Measurements from ENCODE around the gene FNBP1. TPM values are rescaled to one million over a fixed set of nuclear protein-coding genes. Genes with fewer than 3 reads are reported as not detected.

FNBP1 gene
- 76.6 TPM for total RNA-seq

- DNase-seq: peak; percentile 70
Measured at GRCh38 chr9:130042885-130043653, at the start of gene FNBP1. TSS of gene FNBP1 (minus strand) at chr9:130043189. CDS start at chr9:130042975, 214 bp downstream.

- DNase-seq: no peak
Measured at GRCh38 chr9:130090915-130091314, 47.9 kb upstream of the FNBP1 start.

DNA sequence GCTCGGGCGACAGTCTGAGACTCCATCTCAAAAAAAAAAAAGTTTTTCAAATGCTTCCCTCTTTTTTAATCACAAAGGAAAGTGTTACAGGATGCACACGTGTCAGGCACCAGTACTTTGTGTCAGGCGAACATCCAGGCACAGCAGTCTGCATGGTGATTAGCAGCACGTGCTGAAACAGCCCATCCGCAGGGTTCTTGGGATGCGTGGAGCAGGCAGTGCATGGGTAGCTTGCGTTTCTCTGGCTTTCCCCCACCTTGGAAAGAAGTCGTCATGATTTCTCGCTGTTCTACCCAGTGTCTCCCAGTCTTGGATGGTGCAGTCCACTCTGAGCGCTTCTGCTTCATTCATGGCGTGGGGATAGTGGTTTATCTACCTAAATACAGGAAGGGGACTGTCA, 46.2 kb upstream of the FNBP1 start:
- no peak for DNase-seq

- DNase-seq: no peak
Measured at GRCh38 chr9:130088051-130088450, 45.1 kb upstream of the FNBP1 start.

GRCh38 chr9:130084337-130084736, 41.3 kb upstream of the FNBP1 start:
- DNase-seq: no peak

GRCh38 chr9:130078547-130078946, 35.6 kb upstream of the FNBP1 start:
- DNase-seq: no peak

DNA sequence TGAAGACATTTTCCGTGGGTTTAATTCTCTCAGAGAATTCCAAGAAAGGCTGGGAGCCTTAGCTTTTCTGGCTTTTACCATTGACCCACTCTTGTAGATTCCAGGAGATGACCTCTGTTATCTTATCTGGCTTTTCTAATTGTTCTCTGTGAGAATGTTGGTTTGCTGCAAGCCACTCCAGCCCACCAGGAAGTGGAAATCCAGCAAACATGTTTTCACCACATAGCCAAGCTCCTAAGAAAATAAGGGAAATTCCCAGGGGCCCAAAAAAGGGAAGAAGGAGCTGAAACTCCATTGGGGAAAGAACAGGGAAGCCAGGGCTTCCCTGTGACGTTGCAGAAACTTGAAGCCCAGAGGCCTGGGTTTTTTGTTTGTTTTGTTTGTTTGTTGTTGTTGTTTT, 30.4 kb upstream of the FNBP1 start:
- peak; percentile 28 for DNase-seq

- DNase-seq: no peak
Measured at GRCh38 chr9:130072515-130073235, 29.7 kb upstream of the FNBP1 start.

DNA sequence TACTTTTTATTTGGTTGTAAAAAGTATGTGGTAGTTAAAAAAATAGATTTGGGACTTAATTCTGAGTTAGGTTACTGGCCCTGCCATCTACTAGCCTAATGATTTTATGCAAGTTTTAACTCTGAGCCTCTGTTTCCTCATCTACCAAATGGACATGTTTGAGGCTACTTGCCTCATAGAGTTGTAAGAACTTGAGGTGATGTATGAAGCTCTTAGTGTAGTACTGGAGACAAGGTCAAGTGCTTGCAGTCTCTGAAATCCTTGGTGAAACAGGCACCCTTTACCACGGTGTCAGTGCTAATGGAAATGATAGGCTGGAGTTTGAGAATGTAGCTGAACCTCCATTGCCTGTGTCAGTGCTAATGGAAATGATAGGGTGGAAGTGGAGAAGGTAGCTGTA, 26.1 kb upstream of the FNBP1 start:
- no peak for DNase-seq

DNA sequence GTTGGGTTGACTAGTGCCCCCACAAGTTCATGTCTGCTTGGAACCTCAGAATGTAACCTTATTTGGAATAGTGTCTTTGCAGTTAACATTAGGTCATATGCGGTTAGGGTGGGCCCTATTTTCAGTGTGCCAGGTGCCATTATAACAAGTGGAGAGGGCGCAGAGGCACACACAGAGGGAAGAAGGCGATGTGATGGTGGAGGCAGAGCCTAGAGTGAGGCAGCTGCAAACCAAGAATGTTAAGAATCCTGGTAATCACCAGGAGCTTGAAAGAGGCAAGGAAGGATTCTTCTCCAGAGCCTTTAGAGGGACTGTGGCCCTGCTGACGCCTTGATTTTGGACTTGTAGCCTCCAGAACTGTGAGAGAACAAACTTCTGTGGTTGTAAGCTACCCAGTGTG, 21.6 kb upstream of the FNBP1 start:
- no peak for DNase-seq

GRCh38 chr9:130062750-130063149, 19.8 kb upstream of the FNBP1 start:
- no peak for DNase-seq

DNA sequence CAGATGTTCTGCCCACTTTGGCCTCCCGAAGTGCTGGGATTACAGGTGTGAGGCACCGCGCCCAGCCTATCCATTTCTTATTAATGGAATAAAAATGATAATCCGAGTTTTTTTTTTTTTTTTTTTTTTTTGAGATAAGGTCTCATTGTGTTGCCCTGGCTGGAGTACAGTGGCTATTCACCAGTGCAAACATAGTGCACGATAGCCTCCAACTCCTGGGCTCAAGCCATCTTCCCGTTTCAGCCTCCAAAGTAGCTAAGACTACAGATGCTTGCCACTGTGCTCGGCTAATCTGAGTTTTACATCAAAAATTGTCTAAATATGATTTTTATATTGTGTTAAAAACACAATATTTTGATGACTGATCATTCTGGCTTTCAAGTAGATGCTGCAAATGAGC, 17.3 kb upstream of the FNBP1 start:
- DNase-seq: no peak

GRCh38 chr9:130058887-130059286, 15.9 kb upstream of the FNBP1 start:
- DNase-seq: no peak

DNA sequence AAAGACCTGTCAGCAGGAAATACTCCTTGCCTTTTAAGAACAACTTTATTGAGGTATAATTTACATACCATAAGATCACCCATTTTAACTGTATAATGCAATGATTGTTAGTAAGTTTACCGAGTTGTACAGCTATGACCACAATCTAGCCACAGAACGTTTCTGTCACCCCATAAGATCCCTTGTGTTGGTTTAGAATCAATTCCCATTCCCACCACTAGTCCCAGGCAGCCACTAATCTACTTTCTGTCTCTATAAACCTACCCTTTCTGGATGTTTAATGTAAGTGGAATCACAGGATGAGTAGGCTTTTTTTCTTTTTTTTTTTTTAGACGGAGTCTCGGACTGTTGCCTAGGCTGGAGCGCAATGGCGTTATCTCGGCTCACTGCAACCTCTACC, 15.2 kb upstream of the FNBP1 start:
- no peak for DNase-seq

DNA sequence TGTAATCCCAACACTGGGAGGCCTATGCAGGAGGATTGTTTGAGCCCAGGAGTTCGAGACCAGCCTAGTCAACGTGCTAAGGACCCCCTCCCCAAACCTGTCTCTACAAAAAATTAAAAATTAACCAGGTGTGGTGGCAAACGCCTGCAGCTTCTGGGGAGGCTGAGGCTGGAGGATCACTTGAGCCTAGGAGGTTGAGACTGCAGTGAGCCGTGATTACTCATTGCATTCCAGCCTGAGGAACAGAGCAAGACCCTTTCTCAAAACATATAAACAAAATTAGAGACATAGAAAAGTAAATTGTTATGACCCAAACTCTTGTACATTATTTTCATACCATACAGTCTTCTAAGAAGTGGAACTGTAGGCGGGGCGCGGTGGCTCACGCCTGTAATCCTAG, 11.8 kb upstream of the FNBP1 start:
- DNase-seq: no peak

- DNase-seq: no peak
Measured at GRCh38 chr9:130054325-130054786, 11.4 kb upstream of the FNBP1 start.

DNA sequence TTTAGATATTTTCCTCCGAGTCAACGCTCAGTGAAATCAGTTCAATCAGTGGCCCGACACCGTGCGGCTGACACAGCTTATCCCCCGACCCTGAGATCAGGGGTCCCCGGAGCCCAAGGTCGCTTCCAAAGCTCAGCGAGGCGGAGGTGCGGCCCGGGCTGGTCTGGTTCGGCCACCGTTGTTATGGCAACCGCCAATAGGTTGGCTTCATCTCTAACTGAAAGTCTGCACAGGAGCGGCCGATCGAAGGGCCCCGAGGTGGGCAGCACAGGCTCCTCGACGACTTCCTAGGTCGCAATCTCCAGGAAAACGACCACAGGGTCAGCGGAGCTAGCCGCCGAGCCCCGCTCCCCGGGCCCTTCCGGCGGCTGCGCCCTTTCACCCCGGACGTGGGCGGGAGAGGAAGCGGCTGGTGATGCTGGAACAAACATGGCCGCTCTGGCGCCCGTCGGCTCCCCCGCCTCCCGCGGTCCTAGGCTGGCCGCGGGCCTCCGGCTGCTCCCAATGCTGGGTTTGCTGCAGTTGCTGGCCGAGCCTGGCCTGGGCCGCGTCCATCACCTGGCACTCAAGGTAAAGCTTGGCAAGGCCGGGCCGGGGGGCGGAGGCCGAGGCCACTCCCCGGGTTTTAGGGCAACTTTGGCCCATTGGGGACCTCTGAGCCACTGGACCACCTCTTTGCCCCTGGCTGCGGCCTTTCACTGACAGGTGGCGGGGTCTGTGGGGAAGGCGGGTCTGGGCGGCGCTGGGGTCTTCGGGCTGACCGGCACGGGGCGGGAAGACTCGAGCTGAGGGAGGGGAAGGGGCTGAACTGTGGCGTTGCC, 10.7 kb upstream of the FNBP1 start, which contains the start of gene GPR107:
Gene GPR107 (plus strand): TSS at position 403 of the 821 bp plus-strand sequence. CDS start 27 bp downstream, at position 430.
- DNase-seq: peak; percentile 51

DNA sequence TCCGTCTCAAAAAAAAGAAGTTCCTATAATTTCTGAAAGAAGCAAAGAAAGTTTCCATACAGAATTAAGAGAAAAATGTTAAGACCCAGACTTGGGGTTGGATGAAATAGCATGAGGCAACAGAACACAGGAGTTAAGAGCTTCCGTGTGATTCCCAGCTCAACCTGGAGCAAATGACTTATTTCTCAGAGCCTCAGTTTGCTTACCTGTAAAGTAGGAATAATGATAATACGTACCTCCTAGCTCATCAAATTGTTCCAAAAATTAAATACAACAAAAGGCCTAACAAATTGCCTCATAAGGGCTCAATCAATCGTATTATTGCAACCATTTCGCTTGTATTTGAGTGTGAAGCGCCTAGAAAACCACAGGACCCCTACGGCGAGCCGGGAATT, 10.1 kb upstream of the FNBP1 start:
- DNase-seq: no peak

- DNase-seq: peak; percentile 41
Measured at GRCh38 chr9:130051855-130052254, 8.9 kb upstream of the FNBP1 start.

DNA sequence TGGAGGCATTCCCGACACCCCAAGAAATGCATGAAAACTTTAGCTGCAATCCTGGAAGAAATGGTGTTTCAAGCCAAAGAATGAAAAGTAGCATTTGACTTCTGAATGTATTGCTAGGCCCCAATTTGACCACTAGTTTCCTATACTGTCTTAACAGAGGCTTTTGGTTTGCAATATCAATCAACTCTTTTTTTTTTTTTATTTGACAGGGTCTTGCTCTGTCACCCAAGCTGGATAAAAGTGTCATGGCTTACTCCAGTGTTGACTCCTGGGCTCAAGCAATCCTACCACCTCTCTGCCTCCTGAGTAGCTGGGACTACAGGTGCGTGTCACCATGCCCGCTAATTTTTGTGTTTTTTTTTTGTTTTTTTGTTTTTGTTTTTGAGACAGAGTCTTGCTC, 7.5 kb upstream of the FNBP1 start:
- no peak for DNase-seq

GRCh38 chr9:130049431-130050210, 6.6 kb upstream of the FNBP1 start:
- no peak for DNase-seq
